ENCODE data around the gene TSEN34. TPM values are rescaled to one million over a fixed set of nuclear protein-coding genes. Genes with fewer than 3 reads are reported as not detected.
"Not testable (repeated sequence)": the region's sequence is repeated elsewhere in the genome, so short reads cannot be mapped to it uniquely, and the experiment has no call there.

TSEN34 gene
- polyA plus RNA-seq, 3 donors, result 41.3 to 49.2 (median 42.1) TPM

GRCh38 chr19:54229146-54229545 is 38.0 kb downstream of the TSEN34 start:
- DNase-seq (ENCODE audit: low read depth in 3 of 3, low spot score in 2 of 3), result no peak

GRCh38 chr19:54230031-54230430 is 38.9 kb downstream of the TSEN34 start:
- no peak for DNase-seq (ENCODE audit: low read depth in 3 of 3, low spot score in 2 of 3)

GRCh38 chr19:54231077-54231931 is 40.2 kb downstream of the TSEN34 start:
- DNase-seq (ENCODE audit: low read depth in 3 of 3, low spot score in 2 of 3), result peak in 1 of 3 donors; percentile 69

GRCh38 chr19:54233941-54234340 is 42.8 kb downstream of the TSEN34 start:
- DNase-seq (ENCODE audit: low read depth in 3 of 3, low spot score in 2 of 3), result no peak

- not testable (repeated sequence) for DNase-seq (ENCODE audit: low read depth in 3 of 3, low spot score in 2 of 3)
These were observed 48.6 kb downstream of the TSEN34 start for GRCh38 chr19:54239491-54240371.

GRCh38 chr19:54240372-54241336 is 49.5 kb downstream of the TSEN34 start:
- DNase-seq (ENCODE audit: low read depth in 3 of 3, low spot score in 2 of 3), result not testable (repeated sequence)

- DNase-seq (ENCODE audit: low read depth in 3 of 3, low spot score in 2 of 3), result not testable (repeated sequence)
These were observed 51.1 kb downstream of the TSEN34 start for GRCh38 chr19:54242234-54242633.

- not testable (repeated sequence) for DNase-seq (ENCODE audit: low read depth in 3 of 3, low spot score in 2 of 3)
These were observed 51.5 kb downstream of the TSEN34 start, which contains the start of gene LILRA6 for GRCh38 chr19:54242646-54243045. Gene LILRA6 (minus strand): TSS chr19:54242790.

- DNase-seq (ENCODE audit: low read depth in 3 of 3, low spot score in 2 of 3), result not testable (repeated sequence)
These were observed 52.7 kb downstream of the TSEN34 start for GRCh38 chr19:54243809-54244208.

Other genes with a start within 250 kb of the TSEN34 start
- gene CACNG8, start 228.4 kb upstream of the TSEN34 start, polyA plus RNA-seq (ENCODE audit: insufficient read length in 3 of 3), result under 1 TPM; 0.17 to 0.21 (median 0.20) TPM
- gene CACNG6, start 199.7 kb upstream of the TSEN34 start, polyA plus RNA-seq (ENCODE audit: insufficient read length in 3 of 3), result under 1 TPM; 0.44 to 0.74 (median 0.71) TPM
- under 1 TPM in 2 of 3 donors, not detected in 1; 0.23 to 0.42 TPM for gene VSTM1, start 127.4 kb upstream of the TSEN34 start, polyA plus RNA-seq (ENCODE audit: insufficient read length in 3 of 3)
- gene TARM1, start 109.9 kb upstream of the TSEN34 start, polyA plus RNA-seq (ENCODE audit: insufficient read length in 3 of 3), result not detected
- under 1 TPM; 0.11 to 0.20 (median 0.18) TPM for gene OSCAR, start 90.5 kb upstream of the TSEN34 start, polyA plus RNA-seq (ENCODE audit: insufficient read length in 3 of 3)
- gene NDUFA3, start 88.5 kb upstream of the TSEN34 start, polyA plus RNA-seq (ENCODE audit: insufficient read length in 3 of 3), result 100 to 1,000 TPM in 1 of 3 donors, 10 to 100 TPM in 2; 87.3 to 113 (median 96.6) TPM
- gene TFPT, start 75.7 kb upstream of the TSEN34 start, polyA plus RNA-seq (ENCODE audit: insufficient read length in 3 of 3), result 10 to 100 TPM; 11.9 to 13.8 (median 12.3) TPM
- 10 to 100 TPM; 70.4 to 75.2 (median 72.5) TPM for gene PRPF31, start 75.6 kb upstream of the TSEN34 start, polyA plus RNA-seq (ENCODE audit: insufficient read length in 3 of 3)
- 10 to 100 TPM; 64.7 to 74.7 (median 70.8) TPM for gene CNOT3, start 53.5 kb upstream of the TSEN34 start, polyA plus RNA-seq (ENCODE audit: insufficient read length in 3 of 3)
- gene LENG1, start 31.6 kb upstream of the TSEN34 start, polyA plus RNA-seq (ENCODE audit: insufficient read length in 3 of 3), result 1 to 10 TPM; 7.3 to 7.6 (median 7.6) TPM
- gene TMC4, start 18.1 kb upstream of the TSEN34 start, polyA plus RNA-seq (ENCODE audit: insufficient read length in 3 of 3), result 10 to 100 TPM; 23.0 to 33.2 (median 25.3) TPM
- gene MBOAT7, start 1.7 kb upstream of the TSEN34 start, polyA plus RNA-seq (ENCODE audit: insufficient read length in 3 of 3), result 10 to 100 TPM; 44.6 to 60.5 (median 54.0) TPM
- gene RPS9, start 9.6 kb downstream of the TSEN34 start, polyA plus RNA-seq (ENCODE audit: insufficient read length in 3 of 3), result 1,000 to 10,000 TPM; 1,272 to 1,378 (median 1,292) TPM
- 1 to 10 TPM in 1 of 3 donors, under 1 TPM in 2; 0.74 to 1.1 (median 1.00) TPM for gene LILRB3, start 31.7 kb downstream of the TSEN34 start, polyA plus RNA-seq (ENCODE audit: insufficient read length in 3 of 3)
- gene LILRA6, start 51.5 kb downstream of the TSEN34 start, polyA plus RNA-seq (ENCODE audit: insufficient read length in 3 of 3), result under 1 TPM; 0.37 to 0.42 (median 0.39) TPM
- gene LILRB5, start 66.0 kb downstream of the TSEN34 start, polyA plus RNA-seq (ENCODE audit: insufficient read length in 3 of 3), result 1 to 10 TPM; 1.3 to 1.5 (median 1.4) TPM
- gene LILRB2, start 89.8 kb downstream of the TSEN34 start, polyA plus RNA-seq (ENCODE audit: insufficient read length in 3 of 3), result 1 to 10 TPM in 2 of 3 donors, under 1 TPM in 1; 0.85 to 1.2 (median 1.1) TPM
- gene LILRA5, start 121.9 kb downstream of the TSEN34 start, polyA plus RNA-seq (ENCODE audit: insufficient read length in 3 of 3), result under 1 TPM; 0.23 to 0.62 (median 0.31) TPM
- gene LILRA4, start 147.9 kb downstream of the TSEN34 start, polyA plus RNA-seq (ENCODE audit: insufficient read length in 3 of 3), result under 1 TPM in 2 of 3 donors, not detected in 1; 0.14 to 0.29 TPM
- gene LAIR1, start 173.6 kb downstream of the TSEN34 start, polyA plus RNA-seq (ENCODE audit: insufficient read length in 3 of 3), result 1 to 10 TPM; 3.1 to 5.1 (median 3.7) TPM
- 1 to 10 TPM; 6.2 to 7.0 (median 6.9) TPM for gene TTYH1, start 224.2 kb downstream of the TSEN34 start, polyA plus RNA-seq (ENCODE audit: insufficient read length in 3 of 3)

All from right renal cortex interstitium (tissue), 3 donors.